Osteoblast (primary cell): Measurements from ENCODE around the gene MTHFD2L. TPM values are rescaled to one million over a fixed set of nuclear protein-coding genes. Genes with fewer than 3 reads are reported as not detected.

ENCODE experiments used
- DNase-seq: peaks from one replicate; pipeline ENCODE4 v3.0.0; 2011; ENCODE audit warnings: low spot score, mixed read lengths; ENCODE audit not compliant: insufficient read length; ENCODE audit errors: missing footprints
- H2AFZ ChIP-seq: 2 replicates; pipeline ENCODE4 v1.6.0; 2011; ENCODE audit warnings: mild to moderate bottlenecking, low read length
- H3K27ac ChIP-seq: 2 replicates; pipeline ENCODE4 v1.5.1; 2011; ENCODE audit warnings: mild to moderate bottlenecking, low read depth, low read length, moderate library complexity
- H3K27me3 ChIP-seq: 2 replicates; pipeline ENCODE4 v1.6.0; 2012; ENCODE audit warnings: mild to moderate bottlenecking, control low read depth, inconsistent platforms, low read length, moderate library complexity; ENCODE audit not compliant: insufficient read depth
- H3K36me3 ChIP-seq: 2 replicates; pipeline ENCODE4 v1.5.1; 2011; ENCODE audit warnings: mild to moderate bottlenecking, low read length, control low read depth, moderate library complexity; ENCODE audit not compliant: insufficient read depth
- H3K4me1 ChIP-seq: 2 replicates; pipeline ENCODE4 v1.5.1; 2011; ENCODE audit warnings: mild to moderate bottlenecking, low read length, control low read depth, moderate library complexity; ENCODE audit not compliant: insufficient read depth
- H3K4me2 ChIP-seq: 2 replicates; pipeline ENCODE4 v1.6.0; 2011; ENCODE audit warnings: mild to moderate bottlenecking, low read length; ENCODE audit not compliant: insufficient read depth
- H3K4me3 ChIP-seq: fragments of 200-600 bp; sonication (generic); 3 replicates; pipeline ENCODE4 v1.5.1; 2012; ENCODE audit warnings: mild to moderate bottlenecking, low read length, inconsistent platforms; ENCODE audit not compliant: insufficient read depth
- H3K79me2 ChIP-seq: 2 replicates; pipeline ENCODE4 v1.6.0; 2012; ENCODE audit warnings: mild to moderate bottlenecking, low read length, control low read depth, inconsistent platforms; ENCODE audit not compliant: insufficient read depth
- H3K9me3 ChIP-seq: 2 replicates; pipeline ENCODE4 v1.5.1; 2011; ENCODE audit warnings: low read depth, low read length, control low read depth
- H4K20me1 ChIP-seq: 2 replicates; pipeline ENCODE4 v1.6.0; 2012; ENCODE audit warnings: mild to moderate bottlenecking, low read length, control low read depth; ENCODE audit not compliant: insufficient read depth
- CTCF ChIP-seq: IDR thresholded peaks from 2 replicates; pipeline ENCODE4 v1.5.1; 2011; ENCODE audit warnings: mild to moderate bottlenecking, low read depth, low read length, moderate library complexity; ENCODE audit errors: extremely low read depth
- total RNA-seq: library from RNA; depleted of rRNA; stranded (reverse); fragments of >200 nt; gene quantifications from 2 replicates; pipeline ENCODE4 v1.2.3, GENCODE V29; 2012

Gene MTHFD2L
- total RNA-seq, result 10.3 and 13.0 TPM in 2 replicates

GRCh38 chr4:74157561-74158465 lies at the start of gene MTHFD2L:
MTHFD2L (plus strand) TSS chr4:74158118; CDS start chr4:74158139, 21 bp downstream.
- H3K4me2 ChIP-seq, result peak within 1 kb of the TSS; percentile 99
- H4K20me1 ChIP-seq, result no peaks in the 10 kb centered on the region
- H3K79me2 ChIP-seq, result peaks cover 27% of the 10 kb centered on the region
- H3K4me3 ChIP-seq, result peak within 1 kb of the TSS; percentile 78
- DNase-seq, result peak; percentile 99
- TF ChIP-seq CTCF, result no peak
- H3K36me3 ChIP-seq, result peaks cover 22% of the 10 kb centered on the region
- peak within 1 kb of the TSS; percentile 88 for H2AFZ ChIP-seq
- peak within 1 kb of the TSS; percentile 100 for H3K27ac ChIP-seq
- H3K27me3 ChIP-seq, result no peaks in the 10 kb centered on the region
- H3K9me3 ChIP-seq, result no peaks in the 10 kb centered on the region
- H3K4me1 ChIP-seq, result peaks cover 22% of the 10 kb centered on the region

GRCh38 chr4:74108457-74109115 lies 49.3 kb upstream of the MTHFD2L start:
- Histone ChIP-seq H4K20me1 (no peaks in the 10 kb centered on the region), H3K79me2 (no peaks in the 10 kb centered on the region), H3K36me3 (no peaks in the 10 kb centered on the region), H3K27me3 (no peaks in the 10 kb centered on the region), H3K4me3 (no peak overlapping the region), H3K4me1 (peaks cover 59% of the 10 kb centered on the region), H3K27ac (peak overlapping the region; percentile 100), H3K9me3 (no peaks in the 10 kb centered on the region), H3K4me2 (peak overlapping the region; percentile 84), H2AFZ (no peak overlapping the region)
- no peak for DNase-seq
- no peak for TF ChIP-seq CTCF

- Histone ChIP-seq H3K4me1 (peaks cover 60% of the 10 kb centered on the region), H3K4me3 (peak overlapping the region; percentile 41), H3K4me2 (peak overlapping the region; percentile 84), H4K20me1 (no peaks in the 10 kb centered on the region), H2AFZ (no peak overlapping the region), H3K27ac (peak overlapping the region; percentile 100), H3K36me3 (no peaks in the 10 kb centered on the region), H3K79me2 (no peaks in the 10 kb centered on the region), H3K9me3 (no peaks in the 10 kb centered on the region), H3K27me3 (no peaks in the 10 kb centered on the region)
- no peak for TF ChIP-seq CTCF
- DNase-seq, result no peak
These were observed 48.6 kb upstream of the MTHFD2L start for GRCh38 chr4:74109116-74109869.
